H1 (cell line): Measurements from ENCODE around the gene CASZ1. TPM values are rescaled to one million over a fixed set of nuclear protein-coding genes. Genes with fewer than 3 reads are reported as not detected.

Experiments
- CTCF ChIA-PET: fragments of 300-600 bp; sonication (Branson Sonifier 250); formaldehyde crosslinking; loops from one replicate; lab custom pipeline; 2021; ENCODE audit not compliant: partially characterized antibody; lab: Charles Lee
- POLR2A ChIA-PET: fragments of 300-600 bp; sonication (Branson Sonifier 250); formaldehyde crosslinking; loops from one replicate; lab custom pipeline; 2021; ENCODE audit warnings: inconsistent platforms; ENCODE audit not compliant: partially characterized antibody; lab: Charles Lee
- DNase-seq, 2 experiments: peaks; one replicate each; pipeline versions ENCODE4 v3.0.0 to v3.0.0-alpha.2; 2010 to 2022; ENCODE audit warnings: low spot score in 2 of 2, low read depth in 1 of 2, mixed read lengths in 1 of 2
- FAIRE-seq: peaks from 2 replicates; lab custom pipeline; 2011; peaks lifted over from hg19 to GRCh38; lab: Jason Lieb, UNC
- H2AFZ ChIP-seq: 2 replicates; pipeline ENCODE4 v1.8.1; 2012; ENCODE audit warnings: low read length, inconsistent platforms
- H2AK5ac ChIP-seq: 2 replicates; pipeline ENCODE4 v1.6.1; 2013; ENCODE audit warnings: low read depth, low read length
- H2BK120ac ChIP-seq: replicated peaks from 2 replicates; pipeline ENCODE3; 2013; ENCODE audit warnings: low read depth, low read length, inconsistent platforms
- H2BK12ac ChIP-seq: 2 replicates; pipeline ENCODE4 v1.6.1; 2013; ENCODE audit warnings: low read depth, low read length
- H2BK15ac ChIP-seq: 2 replicates; pipeline ENCODE4 v1.6.1; 2013; ENCODE audit warnings: low read length
- H2BK20ac ChIP-seq: 2 replicates; pipeline ENCODE4 v1.6.1; 2013; ENCODE audit warnings: low read length
- H2BK5ac ChIP-seq: 2 replicates; pipeline ENCODE4 v1.6.1; 2013; ENCODE audit warnings: low read depth, low read length
- H3K14ac ChIP-seq: 2 replicates; pipeline ENCODE4 v1.6.1; 2013; ENCODE audit warnings: inconsistent platforms; ENCODE audit not compliant: insufficient read length
- H3K18ac ChIP-seq: 2 replicates; pipeline ENCODE4 v1.6.1; 2013; ENCODE audit warnings: low read length; ENCODE audit errors: extremely low read depth
- H3K23ac ChIP-seq: 2 replicates; pipeline ENCODE4 v1.6.1; 2013; ENCODE audit warnings: inconsistent platforms; ENCODE audit not compliant: insufficient read length
- H3K23me2 ChIP-seq: 2 replicates; pipeline ENCODE4 v1.6.1; 2013; ENCODE audit warnings: low read depth, low read length
- H3K27ac ChIP-seq: 2 replicates; pipeline ENCODE4 v1.6.1; 2011; ENCODE audit warnings: low read depth, low read length, inconsistent platforms
- H3K27me3 ChIP-seq, 4 experiments: replicated peaks in 1 of 4; 1 replicate in 1 of 4; 2 replicates in 3 of 4; pipeline versions ENCODE4 v1.6.1 to v1.8.1; 2011 to 2013; ENCODE audit warnings: low read length in 3 of 4, mild to moderate bottlenecking in 3 of 4, inconsistent platforms in 2 of 4, mixed read lengths in 2 of 4, moderate library complexity in 1 of 4; ENCODE audit not compliant: control insufficient read depth in 3 of 4, insufficient read depth in 3 of 4; ENCODE audit errors: extremely low read depth in 1 of 4
- H3K36me3 ChIP-seq, 4 experiments: 2 replicates each; pipeline versions ENCODE4 v1.6.1 to v1.8.1; 2011 to 2013; ENCODE audit warnings: mild to moderate bottlenecking in 4 of 4, low read length in 3 of 4, moderate library complexity in 2 of 4, control low read depth in 1 of 4, inconsistent platforms in 1 of 4; ENCODE audit not compliant: insufficient read depth in 4 of 4, control insufficient read depth in 2 of 4
- H3K4ac ChIP-seq: replicated peaks from 2 replicates; pipeline ENCODE3; 2013; ENCODE audit warnings: low read length, low read depth, mixed read lengths, inconsistent platforms; ENCODE audit not compliant: insufficient read length
- H3K4me1 ChIP-seq, 4 experiments: replicated peaks in 1 of 4; 1 replicate in 1 of 4; 2 replicates in 3 of 4; pipeline versions ENCODE4 v1.6.1 to v1.8.1; 2011 to 2013; ENCODE audit warnings: low read length in 3 of 4, inconsistent platforms in 2 of 4, mixed read lengths in 1 of 4; ENCODE audit not compliant: insufficient read depth in 4 of 4, control insufficient read depth in 3 of 4
- H3K4me2 ChIP-seq, 2 experiments: 2 replicates each; pipeline versions ENCODE4 v1.6.1 to v1.8.1; 2011 to 2013; ENCODE audit warnings: low read depth in 2 of 2, low read length in 2 of 2, control low read depth in 1 of 2, inconsistent platforms in 1 of 2, mild to moderate bottlenecking in 1 of 2; ENCODE audit not compliant: insufficient read depth in 1 of 2
- H3K4me3 ChIP-seq, 4 experiments: fragments of 200-600, 300-600 bp in 1 of 4; sonication (generic), shearing (Covaris generic), sonication (Bioruptor Twin) in 1 of 4; 2 replicates each; pipeline versions ENCODE4 v1.5.1 to v1.8.1; 2011 to 2016; ENCODE audit warnings: low read length in 4 of 4, low read depth in 3 of 4, control low read depth in 2 of 4, inconsistent platforms in 2 of 4, mild to moderate bottlenecking in 2 of 4, mixed read lengths in 1 of 4, moderate library complexity in 1 of 4; ENCODE audit not compliant: insufficient read depth in 2 of 4; ENCODE audit errors: extremely low read depth in 1 of 4
- H3K56ac ChIP-seq: replicated peaks from 2 replicates; pipeline ENCODE3; 2013; ENCODE audit warnings: low read depth, mild to moderate bottlenecking, mixed read lengths, low read length, inconsistent platforms; ENCODE audit not compliant: insufficient read length
- H3K79me1 ChIP-seq: 2 replicates; pipeline ENCODE4 v1.6.1; 2013; ENCODE audit warnings: low read depth, low read length, control low read depth
- H3K79me2 ChIP-seq, 2 experiments: 2 replicates each; pipeline versions ENCODE4 v1.6.1 to v1.8.1; 2012 to 2013; ENCODE audit warnings: low read length in 2 of 2, mild to moderate bottlenecking in 2 of 2, inconsistent platforms in 1 of 2; ENCODE audit not compliant: insufficient read depth in 2 of 2, control insufficient read depth in 1 of 2
- H3K9ac ChIP-seq, 4 experiments: replicated peaks in 1 of 4; 1 replicate in 1 of 4; 2 replicates in 3 of 4; pipeline versions ENCODE4 v1.6.1 to v1.8.1; 2011 to 2013; ENCODE audit warnings: low read depth in 3 of 4, low read length in 3 of 4, control low read depth in 2 of 4, mild to moderate bottlenecking in 2 of 4, moderate library complexity in 2 of 4, inconsistent platforms in 1 of 4; ENCODE audit errors: extremely low read depth in 1 of 4
- H3K9me3 ChIP-seq, 2 experiments: 2 replicates each; pipeline versions ENCODE4 v1.6.1 to v1.8.1; 2012 to 2013; ENCODE audit warnings: mild to moderate bottlenecking in 2 of 2, moderate library complexity in 2 of 2, control low read depth in 1 of 2, inconsistent platforms in 1 of 2, low read depth in 1 of 2, low read length in 1 of 2, mixed read lengths in 1 of 2; ENCODE audit not compliant: insufficient read depth in 2 of 2
- H4K20me1 ChIP-seq, 2 experiments: replicated peaks in 1 of 2; 2 replicates each; pipeline versions ENCODE3 to v1.8.1; 2011 to 2013; ENCODE audit warnings: inconsistent platforms in 2 of 2, low read length in 2 of 2, mild to moderate bottlenecking in 1 of 2; ENCODE audit not compliant: insufficient read depth in 2 of 2, control insufficient read depth in 1 of 2
- H4K5ac ChIP-seq: 2 replicates; pipeline ENCODE4 v1.6.1; 2013; ENCODE audit warnings: low read length, low read depth, mixed read lengths, inconsistent platforms; ENCODE audit not compliant: insufficient read length
- H4K8ac ChIP-seq: 2 replicates; pipeline ENCODE4 v1.8.0; 2013; ENCODE audit warnings: mild to moderate bottlenecking, moderate library complexity, low read length, inconsistent platforms; ENCODE audit not compliant: insufficient read depth; ENCODE audit errors: extremely low read depth
- H4K91ac ChIP-seq: replicated peaks from 2 replicates; pipeline ENCODE3; 2013; ENCODE audit warnings: low read length, mixed read lengths, inconsistent platforms; ENCODE audit not compliant: insufficient read length
- MAFK ChIP-seq: IDR thresholded peaks from 2 replicates; pipeline ENCODE4 v1.6.1; 2012; ENCODE audit warnings: low read depth, mild to moderate bottlenecking, improper control_type of control experiment, low read length
- TEAD4 ChIP-seq: IDR thresholded peaks from 2 replicates; pipeline ENCODE4 v1.6.1; 2012; ENCODE audit warnings: low read depth, low read length, inconsistent platforms, mixed read lengths
- WGBS, 2 experiments: shearing (Covaris generic) in 1 of 2; methylation state at CpG; one replicate each; pipeline versions ENCODE4 v1.1.6 to v1.1.7; 2013 to 2015; ENCODE audit warnings: low lambda C conversion rate in 2 of 2, mixed read lengths in 2 of 2, inconsistent platforms in 1 of 2, low coverage in 1 of 2, missing lambda C conversion rate in 1 of 2; ENCODE audit not compliant: insufficient replicate concordance in 2 of 2, insufficient coverage in 1 of 2, insufficient read length in 1 of 2; ENCODE audit errors: extremely low coverage in 1 of 2, missing lambda C conversion rate in 1 of 2; 5-methylcytosine and 5-hydroxymethylcytosine counted together
- polyA plus RNA-seq, 7 experiments: library from polyadenylated mRNA; depleted of rRNA in 3 of 7; stranded (reverse) in 5 of 7; unstranded in 2 of 7; fragments of >200 nt in 5 of 7; fragments of 200-250 nt in 2 of 7; gene quantifications; 1 replicate in 5 of 7; 2 replicates in 1 of 7; 4 replicates in 1 of 7; pipeline versions ENCODE4 v1.2.1 to v1.2.3, GENCODE V29; 2011 to 2013; ENCODE audit warnings: missing spikeins in 2 of 7, mixed read lengths in 2 of 7
- total RNA-seq: library from RNA; stranded (reverse); fragmentation: NEBNext Ultra II Directional; extraction: Animal tissue kit (Norgen Biotek cat#: 25700); gene quantifications from 2 replicates; pipeline ENCODE4 v1.2.1, GENCODE V29; 2021
- TF ChIP-seq, protein P1 (sequence below): IDR thresholded peaks from 2 replicates; pipeline ENCODE4 v1.6.1; 2012; ENCODE audit warnings: inconsistent platforms
- TF ChIP-seq, protein P2 (sequence below): IDR thresholded peaks from 2 replicates; pipeline ENCODE4 v1.6.1; 2012; ENCODE audit warnings: inconsistent platforms

Gene CASZ1
- total and polyA plus RNA-seq, 2 of the 8 experiments (the other 6 are each of a cell fraction or from before 2014, with no cell fraction given), result 4.4 to 7.7 TPM

DNA sequence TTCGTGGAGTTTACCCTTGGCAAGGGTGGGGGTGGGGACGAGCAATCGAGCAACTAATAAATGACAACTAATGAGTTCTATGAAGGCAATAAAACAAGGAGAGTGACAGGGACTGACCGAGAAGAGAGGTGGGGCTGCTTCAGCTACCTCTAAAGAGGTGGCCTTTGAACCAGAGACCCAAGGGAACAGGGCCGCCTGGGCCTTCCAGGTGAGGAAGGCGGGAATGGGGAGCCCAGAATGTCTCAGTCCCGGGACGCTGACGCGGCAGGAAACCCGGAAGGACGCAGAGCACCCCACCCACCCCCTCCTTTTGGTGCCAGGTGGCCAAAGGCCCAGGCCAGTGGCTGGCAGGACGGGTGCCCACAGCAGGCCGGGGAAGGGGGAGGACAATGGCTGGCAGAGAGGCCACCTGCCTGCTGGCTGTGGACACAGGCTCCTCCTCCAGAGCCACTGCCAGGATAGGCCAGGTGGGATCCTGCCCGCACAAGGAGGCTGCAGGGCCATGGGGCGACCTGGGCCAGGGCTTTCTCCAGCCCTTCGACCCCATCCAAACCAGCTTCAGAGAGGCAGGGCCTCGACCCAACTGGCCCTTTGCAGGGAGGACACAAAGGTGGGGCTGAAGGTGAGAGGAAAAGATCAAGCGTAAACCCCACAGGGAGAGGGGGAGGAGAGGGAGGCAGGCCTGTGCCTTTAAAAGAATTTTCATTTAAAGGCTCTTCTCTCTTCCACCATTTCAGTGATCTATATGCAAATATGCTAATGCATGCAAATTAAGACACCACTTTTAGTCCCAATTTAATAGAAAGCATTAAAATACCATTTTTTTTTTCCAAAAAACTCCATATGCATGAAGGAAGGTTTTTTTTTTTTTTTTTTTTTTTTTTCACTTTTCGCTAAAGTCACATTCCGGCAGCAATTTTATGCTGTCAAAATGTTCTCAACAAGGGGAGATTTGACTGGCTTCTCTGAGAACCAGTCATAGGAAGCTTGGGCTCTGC is 58.1 kb downstream of the CASZ1 start:
- H3K23ac ChIP-seq, result no peak overlapping the region
- H3K36me3 ChIP-seq, result no peaks in the 10 kb centered on the region
- H3K27ac ChIP-seq, result no peak overlapping the region
- H3K9me3 ChIP-seq, result no peaks in the 10 kb centered on the region
- FAIRE-seq, result no peak
- peak overlapping the region; percentile 85; the same call in 1 of the 2 replicates for H2BK5ac ChIP-seq
- no peaks in the 10 kb centered on the region; the same call in none of the 2 replicates for H3K79me1 ChIP-seq
- no peak overlapping the region for H3K14ac ChIP-seq
- peak overlapping the region; percentile 90 for H3K18ac ChIP-seq
- H2BK120ac ChIP-seq, result peak overlapping the region; percentile 43
- H2AK5ac ChIP-seq, result no peak overlapping the region
- H4K8ac ChIP-seq, result peak overlapping the region; percentile 14
- 73% methylated on average over 19 of the region's 21 CpGs; no CpG with 5 or more reads in 1 of the 2 experiments for WGBS, 2 experiments
- no peak for TF ChIP-seq TEAD4
- TF ChIP-seq, protein P1, sequence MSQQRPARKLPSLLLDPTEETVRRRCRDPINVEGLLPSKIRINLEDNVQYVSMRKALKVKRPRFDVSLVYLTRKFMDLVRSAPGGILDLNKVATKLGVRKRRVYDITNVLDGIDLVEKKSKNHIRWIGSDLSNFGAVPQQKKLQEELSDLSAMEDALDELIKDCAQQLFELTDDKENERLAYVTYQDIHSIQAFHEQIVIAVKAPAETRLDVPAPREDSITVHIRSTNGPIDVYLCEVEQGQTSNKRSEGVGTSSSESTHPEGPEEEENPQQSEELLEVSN, result peak; percentile 73
- peak; percentile 49; the same call in 1 of the 2 replicates for TF ChIP-seq MAFK
- TF ChIP-seq, protein P2, sequence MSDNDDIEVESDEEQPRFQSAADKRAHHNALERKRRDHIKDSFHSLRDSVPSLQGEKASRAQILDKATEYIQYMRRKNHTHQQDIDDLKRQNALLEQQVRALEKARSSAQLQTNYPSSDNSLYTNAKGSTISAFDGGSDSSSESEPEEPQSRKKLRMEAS, result 0 out of 2 replicates have a peak, but pooled peaks have one; percentile 21
- no peak overlapping the region for H3K56ac ChIP-seq
- H3K4me2 ChIP-seq, result peak overlapping the region in 1 of 2 experiments; percentile 11; a peak in 2 of 4 replicates
- peak overlapping the region; percentile 87 for H3K4ac ChIP-seq
- no peaks in the 10 kb centered on the region for H3K27me3 ChIP-seq
- ChIA-PET CTCF (interaction anchor here (0.8 to 4.0 kb wide), 8 partner anchors 8 to 242 kb away, joined by 3 to 32 read pairs (median 4); no protein-coding TSS in a partner anchor), POLR2A (interaction anchor here (1.6 kb wide), 1 partner anchor 72 kb away, joined by 3 read pairs; no protein-coding TSS in a partner anchor)
- H3K79me2 ChIP-seq, result no peaks in the 10 kb centered on the region
- H2BK20ac ChIP-seq, result 0 out of 2 replicates have a peak overlapping the region, but pooled peaks have one; percentile 66
- no peak for DNase-seq
- peak overlapping the region; percentile 68 for H4K91ac ChIP-seq
- H2AFZ ChIP-seq, result no peak overlapping the region
- H3K4me1 ChIP-seq, result peaks cover 5 to 31% (median 22%) of the 10 kb centered on the region in 4 experiments
- no peaks in the 10 kb centered on the region for H3K23me2 ChIP-seq
- H3K4me3 ChIP-seq, result no peak overlapping the region
- peak overlapping the region; percentile 45 for H4K5ac ChIP-seq
- no peak overlapping the region for H3K9ac ChIP-seq
- H2BK15ac ChIP-seq, result peak overlapping the region; percentile 98; the same call in 1 of the 2 replicates
- H4K20me1 ChIP-seq, result no peaks in the 10 kb centered on the region
- H2BK12ac ChIP-seq, result peak overlapping the region; percentile 90; the same call in 1 of the 2 replicates
